Trophoblast cell (in vitro differentiated cells and primary cell): Measurements from ENCODE around the gene PRDM16.
A peak's percentile ranks its signal among the peaks of the same experiment; 100 is the strongest.

Experiments
- DNase-seq, 2 donors: peaks; one replicate each; pipeline ENCODE4 v3.0.0-alpha.2; 2016
- H2AFZ ChIP-seq: 2 replicates; pipeline ENCODE4 v1.6.1; 2013; ENCODE audit warnings: low read length, moderate library complexity, mild to moderate bottlenecking; ENCODE audit not compliant: insufficient read depth, poor library complexity
- H2AK5ac ChIP-seq: 2 replicates; pipeline ENCODE4 v1.6.1; 2013; ENCODE audit warnings: mild to moderate bottlenecking, low read length
- H2BK120ac ChIP-seq: 2 replicates; pipeline ENCODE4 v1.6.1; 2013; ENCODE audit warnings: low read length, mild to moderate bottlenecking, moderate library complexity; ENCODE audit not compliant: insufficient read depth, poor library complexity
- H2BK12ac ChIP-seq: 2 replicates; pipeline ENCODE4 v1.6.1; 2013; ENCODE audit warnings: mild to moderate bottlenecking, low read length, moderate library complexity
- H2BK5ac ChIP-seq: 2 replicates; pipeline ENCODE4 v1.6.1; 2013; ENCODE audit warnings: low read length, low read depth, moderate library complexity, mild to moderate bottlenecking; ENCODE audit not compliant: poor library complexity
- H3K14ac ChIP-seq: 2 replicates; pipeline ENCODE4 v1.6.1; 2013; ENCODE audit warnings: mild to moderate bottlenecking, low read length
- H3K18ac ChIP-seq: 2 replicates; pipeline ENCODE4 v1.6.1; 2013; ENCODE audit warnings: mild to moderate bottlenecking, low read length
- H3K23ac ChIP-seq: 2 replicates; pipeline ENCODE4 v1.6.1; 2013; ENCODE audit warnings: low read length
- H3K27ac ChIP-seq: 2 replicates; pipeline ENCODE4 v1.5.1; 2013; ENCODE audit warnings: low read depth, mild to moderate bottlenecking, inconsistent platforms, low read length, moderate library complexity
- H3K27me3 ChIP-seq: 2 replicates; pipeline ENCODE4 v1.6.1; 2013; ENCODE audit warnings: inconsistent platforms, mild to moderate bottlenecking, low read length, moderate library complexity; ENCODE audit not compliant: insufficient read depth
- H3K36me3 ChIP-seq, 2 experiments: 1 replicate in 1 of 2; 2 replicates in 1 of 2; pipeline ENCODE4 v1.6.1; 2013; ENCODE audit warnings: low read length in 2 of 2, mild to moderate bottlenecking in 2 of 2, moderate library complexity in 1 of 2; ENCODE audit not compliant: insufficient read depth in 2 of 2, control insufficient read depth in 1 of 2
- H3K4ac ChIP-seq: 2 replicates; pipeline ENCODE4 v1.6.1; 2013; ENCODE audit warnings: low read depth, mild to moderate bottlenecking, low read length, moderate library complexity
- H3K4me1 ChIP-seq, 2 experiments: 1 replicate in 1 of 2; 2 replicates in 1 of 2; pipeline ENCODE4 v1.6.1; 2013; ENCODE audit warnings: low read length in 2 of 2, mild to moderate bottlenecking in 2 of 2, moderate library complexity in 1 of 2; ENCODE audit not compliant: insufficient read depth in 2 of 2, control insufficient read depth in 1 of 2
- H3K4me2 ChIP-seq: 2 replicates; pipeline ENCODE4 v1.6.1; 2013; ENCODE audit warnings: inconsistent platforms, mild to moderate bottlenecking, low read length, moderate library complexity
- H3K4me3 ChIP-seq: 2 replicates; pipeline ENCODE4 v1.5.1; 2013; ENCODE audit warnings: mild to moderate bottlenecking, low read depth, low read length, inconsistent platforms
- H3K79me1 ChIP-seq: one replicate; pipeline ENCODE4 v1.6.1; 2013; ENCODE audit warnings: low read length
- H3K79me2 ChIP-seq: 2 replicates; pipeline ENCODE4 v1.6.1; 2013; ENCODE audit warnings: low read length, mild to moderate bottlenecking; ENCODE audit not compliant: control insufficient read depth, insufficient read depth, poor library complexity
- H3K9ac ChIP-seq: 2 replicates; pipeline ENCODE4 v1.6.1; 2013; ENCODE audit warnings: mild to moderate bottlenecking, low read length
- H3K9me3 ChIP-seq: 2 replicates; pipeline ENCODE4 v1.6.1; 2013; ENCODE audit warnings: low read depth, mild to moderate bottlenecking, control low read depth, inconsistent platforms, low read length; ENCODE audit not compliant: insufficient read depth
- H4K12ac ChIP-seq: 2 replicates; pipeline ENCODE4 v1.6.1; 2013; ENCODE audit warnings: low read depth, mild to moderate bottlenecking, low read length, moderate library complexity
- H4K8ac ChIP-seq: 2 replicates; pipeline ENCODE4 v1.6.1; 2013; ENCODE audit warnings: low read depth, mild to moderate bottlenecking, low read length, moderate library complexity
- H4K91ac ChIP-seq: one replicate; pipeline ENCODE4 v1.6.1; 2013; ENCODE audit warnings: low read depth, mild to moderate bottlenecking, low read length, moderate library complexity
- whole genome bisulfite sequencing: extraction: QIAGEN DNeasy Blood & Tissue Kit; methylation state at CpG from one replicate; pipeline ENCODE4 v1.1.7; 2013; ENCODE audit warnings: missing lambda C conversion rate; ENCODE audit not compliant: insufficient read length, insufficient coverage; ENCODE audit errors: extremely low coverage; 5-methylcytosine and 5-hydroxymethylcytosine counted together

The PRDM16 gene

DNA sequence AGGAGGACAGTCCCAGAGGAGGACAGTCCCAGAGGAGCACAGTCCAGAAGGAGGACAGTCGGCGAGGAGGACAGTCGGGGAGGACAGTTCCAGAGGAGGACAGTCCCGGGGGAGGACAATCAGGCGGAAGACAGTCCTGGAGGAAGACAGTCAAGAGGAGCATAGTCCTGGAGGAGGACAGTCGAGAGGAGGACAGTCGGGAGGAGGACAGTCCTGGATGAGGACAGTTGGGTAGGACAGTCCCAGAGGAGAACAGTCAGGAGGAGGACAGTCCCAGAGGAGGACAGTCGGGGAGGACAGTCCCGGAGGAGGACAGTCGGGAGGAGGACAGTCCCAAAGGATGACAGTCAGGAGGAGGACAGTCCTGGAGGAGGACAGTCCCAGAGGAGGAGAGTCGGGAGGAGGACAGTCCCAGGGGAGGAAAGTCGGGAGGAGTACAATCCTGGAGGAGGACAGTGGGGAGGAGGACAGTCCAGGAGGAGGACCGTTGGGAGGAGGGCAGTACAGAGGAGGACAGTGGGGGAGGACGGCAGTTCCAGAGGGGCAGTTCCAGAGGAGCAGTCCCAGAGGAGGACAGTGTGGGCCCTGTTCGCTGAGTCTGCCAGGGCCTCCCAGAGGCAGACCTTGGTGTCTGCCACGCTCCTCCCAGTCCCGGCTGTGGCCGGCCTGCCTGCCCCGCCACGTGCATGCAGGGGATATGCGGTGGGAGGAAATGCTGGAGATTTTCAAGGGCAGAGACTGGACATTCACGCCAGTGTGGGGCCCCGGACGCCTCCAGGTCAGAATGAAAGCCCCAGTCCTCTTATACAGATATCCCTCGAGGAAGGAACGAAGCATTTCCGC, 201.6 kb downstream of the PRDM16 start:
- H3K4ac ChIP-seq, result no peak overlapping the region
- H2BK12ac ChIP-seq, result no peak overlapping the region
- no peak overlapping the region for H3K14ac ChIP-seq
- no peak overlapping the region for H4K8ac ChIP-seq
- no peak overlapping the region for H3K4me2 ChIP-seq
- H3K36me3 ChIP-seq, result no peaks in the 10 kb centered on the region
- H2AK5ac ChIP-seq, result no peak overlapping the region
- no peak overlapping the region for H2BK120ac ChIP-seq
- H3K9me3 ChIP-seq, result peaks cover 10% of the 10 kb centered on the region
- H2BK5ac ChIP-seq, result no peak overlapping the region
- H4K12ac ChIP-seq, result no peak overlapping the region
- H3K79me2 ChIP-seq, result no peaks in the 10 kb centered on the region
- DNase-seq, result no peak
- no peaks in the 10 kb centered on the region for H3K27me3 ChIP-seq
- no peak overlapping the region for H3K4me3 ChIP-seq
- no peak overlapping the region for H3K27ac ChIP-seq
- no peaks in the 10 kb centered on the region for H3K79me1 ChIP-seq
- WGBS, result no CpG with 5 or more reads among the region's 27 CpGs
- H3K4me1 ChIP-seq, result no peaks in the 10 kb centered on the region
- no peak overlapping the region for H3K18ac ChIP-seq
- no peak overlapping the region for H3K23ac ChIP-seq
- no peak overlapping the region for H2AFZ ChIP-seq
- no peak overlapping the region for H3K9ac ChIP-seq
- H4K91ac ChIP-seq, result no peak overlapping the region

GRCh38 chr1:3271866-3272265, 202.9 kb downstream of the PRDM16 start:
- Histone ChIP-seq H3K4me1 (no peaks in the 10 kb centered on the region), H3K14ac (no peak overlapping the region), H3K79me1 (no peaks in the 10 kb centered on the region), H4K12ac (no peak overlapping the region), H3K27me3 (no peaks in the 10 kb centered on the region), H3K36me3 (no peaks in the 10 kb centered on the region), H3K18ac (no peak overlapping the region), H2BK5ac (no peak overlapping the region), H3K27ac (no peak overlapping the region), H3K79me2 (no peaks in the 10 kb centered on the region), H3K23ac (no peak overlapping the region), H4K8ac (no peak overlapping the region), H2BK12ac (no peak overlapping the region), H3K4me2 (no peak overlapping the region), H3K9ac (no peak overlapping the region), H2BK120ac (no peak overlapping the region), H3K4me3 (no peak overlapping the region), H2AFZ (no peak overlapping the region), H2AK5ac (no peak overlapping the region), H3K9me3 (peaks cover 10% of the 10 kb centered on the region), H3K4ac (no peak overlapping the region), H4K91ac (no peak overlapping the region)
- no peak for DNase-seq
- WGBS, result no CpG with 5 or more reads among the region's 9 CpGs

DNA sequence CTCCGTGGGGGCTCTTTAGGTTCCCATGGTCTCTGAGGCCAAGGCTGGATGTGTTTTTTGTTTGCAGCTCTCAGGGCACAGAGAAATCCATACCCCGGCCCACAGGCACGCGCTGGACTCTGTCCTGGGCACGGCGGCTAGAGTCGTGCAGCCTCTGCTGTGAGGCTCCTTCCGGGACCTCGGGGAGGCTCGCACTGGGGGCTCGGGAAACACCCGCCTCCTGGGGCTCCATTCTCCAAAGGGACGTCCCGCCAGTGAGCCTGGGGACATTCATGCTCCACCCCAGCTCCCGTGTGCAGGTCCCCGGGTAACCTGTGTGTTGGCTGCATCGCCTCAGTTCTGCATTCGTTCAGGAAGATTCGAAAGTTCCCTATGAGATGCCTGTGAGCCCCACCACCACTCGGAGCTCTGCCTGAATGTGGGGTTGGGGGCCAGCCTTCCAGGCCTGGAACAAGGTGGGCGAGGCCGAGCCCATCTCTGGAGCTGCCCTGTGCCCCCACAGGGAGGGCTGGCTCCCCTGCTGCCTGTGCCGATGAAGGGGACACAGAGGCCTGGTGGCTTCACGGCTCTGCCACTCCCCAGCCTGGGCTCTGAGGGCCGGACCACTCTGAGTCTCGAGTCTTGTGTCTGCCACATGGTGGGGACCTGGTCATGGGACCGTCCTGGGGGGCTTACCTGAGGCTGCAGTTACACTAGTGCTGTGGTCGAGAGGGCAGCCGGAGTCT, 203.5 kb downstream of the PRDM16 start:
- no peak overlapping the region for H3K27ac ChIP-seq
- no peak overlapping the region for H3K4ac ChIP-seq
- WGBS, result no CpG with 5 or more reads among the region's 29 CpGs
- H4K12ac ChIP-seq, result no peak overlapping the region
- H3K36me3 ChIP-seq, result no peaks in the 10 kb centered on the region
- no peak overlapping the region for H2BK120ac ChIP-seq
- H3K14ac ChIP-seq, result no peak overlapping the region
- H2BK12ac ChIP-seq, result no peak overlapping the region
- H4K91ac ChIP-seq, result no peak overlapping the region
- H3K23ac ChIP-seq, result no peak overlapping the region
- no peak overlapping the region for H3K4me3 ChIP-seq
- no peak for DNase-seq
- H3K4me1 ChIP-seq, result no peaks in the 10 kb centered on the region
- H3K79me2 ChIP-seq, result no peaks in the 10 kb centered on the region
- H3K27me3 ChIP-seq, result no peaks in the 10 kb centered on the region
- H3K18ac ChIP-seq, result no peak overlapping the region
- H3K9me3 ChIP-seq, result peaks cover 8% of the 10 kb centered on the region
- no peak overlapping the region for H2AK5ac ChIP-seq
- no peak overlapping the region for H2BK5ac ChIP-seq
- H3K4me2 ChIP-seq, result no peak overlapping the region
- no peak overlapping the region for H3K9ac ChIP-seq
- H4K8ac ChIP-seq, result no peak overlapping the region
- no peak overlapping the region for H2AFZ ChIP-seq
- H3K79me1 ChIP-seq, result no peaks in the 10 kb centered on the region

GRCh38 chr1:3273447-3273846, 204.4 kb downstream of the PRDM16 start:
- Histone ChIP-seq H3K79me2 (no peaks in the 10 kb centered on the region), H3K18ac (no peak overlapping the region), H3K9me3 (peaks cover 10% of the 10 kb centered on the region), H2BK12ac (no peak overlapping the region), H3K27me3 (no peaks in the 10 kb centered on the region), H3K4ac (no peak overlapping the region), H3K23ac (peak overlapping the region; percentile 44), H4K8ac (no peak overlapping the region), H4K12ac (no peak overlapping the region), H3K27ac (no peak overlapping the region), H3K14ac (no peak overlapping the region), H4K91ac (no peak overlapping the region), H3K79me1 (no peaks in the 10 kb centered on the region), H3K4me3 (no peak overlapping the region), H3K9ac (no peak overlapping the region), H2BK120ac (no peak overlapping the region), H2AK5ac (no peak overlapping the region), H2AFZ (no peak overlapping the region), H2BK5ac (no peak overlapping the region), H3K36me3 (no peaks in the 10 kb centered on the region), H3K4me1 (no peaks in the 10 kb centered on the region), H3K4me2 (no peak overlapping the region)
- no peak for DNase-seq
- WGBS, result no CpG with 5 or more reads among the region's 4 CpGs
